SIG-M5 treated with dmso at 0.1 percent for 504 hours (cell line): Measurements from ENCODE around the gene AP2A2.

Experiments used
- DNase-seq: peaks from one replicate; lab custom pipeline; 2025; ENCODE audit not compliant: unreplicated experiment; lab: John Stamatoyannopoulos, UW

The AP2A2 gene

GRCh38 chr11:1038921-1039320 lies 113.3 kb downstream of the AP2A2 start:
- DNase-seq, result no peak

GRCh38 chr11:1039481-1040427 lies 114.1 kb downstream of the AP2A2 start:
- DNase-seq, result no peak

GRCh38 chr11:1040428-1041148 lies 114.9 kb downstream of the AP2A2 start:
- no peak for DNase-seq

DNA sequence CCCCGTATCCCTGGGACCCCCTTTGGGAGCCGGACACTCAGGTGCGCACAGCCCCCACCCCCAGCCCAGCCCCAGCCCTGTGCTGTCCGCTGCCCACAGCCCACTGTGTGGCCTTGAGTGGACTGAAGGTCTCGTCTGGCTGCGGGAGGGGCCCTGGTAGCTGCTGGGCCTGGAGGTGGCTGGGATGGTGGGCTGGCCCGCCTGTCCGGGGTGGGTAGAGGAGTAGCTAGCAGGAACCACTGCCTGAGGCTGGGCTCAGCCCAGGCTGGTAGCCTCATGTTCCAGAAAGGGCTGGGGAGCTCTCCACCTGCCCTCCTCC lies 115.4 kb downstream of the AP2A2 start:
- no peak for DNase-seq

DNA sequence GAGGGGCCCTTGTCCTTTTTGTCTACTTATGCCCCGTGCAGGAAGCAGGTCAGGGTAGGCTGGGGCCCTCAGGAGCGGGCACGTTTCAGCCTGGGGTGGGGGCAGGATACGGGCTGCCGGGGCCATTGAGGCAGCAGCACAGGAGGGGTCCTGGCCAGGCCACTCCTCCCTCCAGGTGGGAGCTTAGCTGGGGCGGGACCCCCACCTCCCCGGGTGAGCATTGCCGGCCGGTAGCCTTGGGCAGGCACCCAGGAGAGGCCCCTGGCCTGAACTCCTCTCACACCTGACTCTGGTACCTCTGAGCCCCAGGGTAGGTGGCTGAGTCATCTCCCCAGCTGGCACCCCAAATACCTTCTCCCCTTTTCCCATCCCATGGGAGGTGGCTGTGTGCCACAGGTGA lies 115.8 kb downstream of the AP2A2 start:
- DNase-seq, result no peak

- DNase-seq, result no peak
Observed at GRCh38 chr11:1041936-1042608, 116.4 kb downstream of the AP2A2 start.

- DNase-seq, result no peak
Observed at GRCh38 chr11:1042626-1043562, 117.2 kb downstream of the AP2A2 start.

GRCh38 chr11:1043563-1044096 lies 118.0 kb downstream of the AP2A2 start:
- DNase-seq, result no peak

- no peak for DNase-seq
Observed at GRCh38 chr11:1044160-1044559, 118.5 kb downstream of the AP2A2 start.

- DNase-seq, result no peak
Observed at GRCh38 chr11:1047595-1048156, 122.0 kb downstream of the AP2A2 start.

DNA sequence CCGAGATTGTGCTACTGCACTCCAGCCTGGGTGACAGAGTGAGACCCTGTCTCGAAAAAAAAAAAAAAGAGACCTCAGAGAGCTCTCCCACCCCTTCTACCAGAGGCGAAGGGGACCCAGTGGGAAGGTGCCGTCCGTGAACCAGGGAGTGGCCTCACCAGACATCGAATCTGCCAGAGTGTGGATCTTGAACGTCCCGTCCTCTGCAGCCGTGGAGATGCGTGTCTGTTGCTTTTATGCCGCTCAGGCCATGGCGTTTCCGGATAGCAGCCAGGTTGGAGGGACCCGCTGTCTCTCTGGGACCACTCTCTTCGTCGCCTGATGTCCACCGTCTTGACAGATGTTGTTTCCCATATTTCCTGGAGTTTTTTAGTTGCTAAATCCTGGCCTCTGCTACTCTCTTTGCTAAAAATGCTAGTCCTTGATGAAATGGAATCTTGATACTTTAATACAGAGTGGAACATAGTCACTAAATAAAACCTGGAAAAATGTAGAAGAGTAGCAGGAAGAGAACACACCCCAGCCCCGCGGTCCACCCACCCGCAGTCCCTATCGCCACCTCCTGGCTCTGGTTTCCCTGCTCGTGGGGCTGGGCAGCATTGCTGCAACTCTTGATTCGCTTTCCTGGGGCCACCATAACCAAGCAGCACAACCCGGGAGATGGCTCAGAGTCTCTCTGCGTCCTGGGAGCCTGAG lies 122.9 kb downstream of the AP2A2 start:
- no peak for DNase-seq

- no peak for DNase-seq
Observed at GRCh38 chr11:1049071-1049405, 123.4 kb downstream of the AP2A2 start.

GRCh38 chr11:1049431-1049891 lies 123.8 kb downstream of the AP2A2 start:
- DNase-seq, result no peak

DNA sequence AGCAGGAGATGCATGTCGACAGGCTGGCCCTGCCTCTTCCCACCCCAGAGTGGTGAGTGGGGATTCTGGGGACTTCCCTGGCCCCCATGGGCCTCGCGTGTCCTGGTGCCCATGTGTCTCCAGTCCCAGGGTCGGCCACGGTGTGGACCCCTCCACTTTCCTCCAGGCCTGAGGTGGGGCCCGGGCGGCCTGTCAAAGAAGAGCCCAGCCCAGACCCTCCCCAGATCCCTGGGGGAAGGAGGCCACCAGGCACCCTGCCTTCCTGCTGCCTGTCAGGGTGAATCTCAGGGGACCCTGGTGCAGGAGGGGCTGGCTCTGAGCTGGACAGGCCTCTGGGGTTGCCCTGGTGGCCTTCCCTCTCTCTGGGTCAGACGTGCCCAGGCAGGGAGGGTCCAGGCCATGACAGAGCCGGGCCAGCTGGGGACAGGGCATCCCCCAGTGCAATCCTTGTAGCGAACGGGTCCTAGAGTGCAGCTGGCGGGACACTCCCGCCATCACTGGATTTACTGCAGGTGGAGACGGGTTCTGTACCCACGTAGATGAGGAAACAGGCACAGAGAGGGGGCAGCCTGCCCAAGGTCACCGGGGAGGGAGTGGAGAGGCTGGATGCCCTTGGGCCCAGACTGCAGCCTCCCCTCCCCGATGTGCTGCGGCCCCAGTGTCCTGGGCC lies 124.4 kb downstream of the AP2A2 start:
- no peak for DNase-seq

DNA sequence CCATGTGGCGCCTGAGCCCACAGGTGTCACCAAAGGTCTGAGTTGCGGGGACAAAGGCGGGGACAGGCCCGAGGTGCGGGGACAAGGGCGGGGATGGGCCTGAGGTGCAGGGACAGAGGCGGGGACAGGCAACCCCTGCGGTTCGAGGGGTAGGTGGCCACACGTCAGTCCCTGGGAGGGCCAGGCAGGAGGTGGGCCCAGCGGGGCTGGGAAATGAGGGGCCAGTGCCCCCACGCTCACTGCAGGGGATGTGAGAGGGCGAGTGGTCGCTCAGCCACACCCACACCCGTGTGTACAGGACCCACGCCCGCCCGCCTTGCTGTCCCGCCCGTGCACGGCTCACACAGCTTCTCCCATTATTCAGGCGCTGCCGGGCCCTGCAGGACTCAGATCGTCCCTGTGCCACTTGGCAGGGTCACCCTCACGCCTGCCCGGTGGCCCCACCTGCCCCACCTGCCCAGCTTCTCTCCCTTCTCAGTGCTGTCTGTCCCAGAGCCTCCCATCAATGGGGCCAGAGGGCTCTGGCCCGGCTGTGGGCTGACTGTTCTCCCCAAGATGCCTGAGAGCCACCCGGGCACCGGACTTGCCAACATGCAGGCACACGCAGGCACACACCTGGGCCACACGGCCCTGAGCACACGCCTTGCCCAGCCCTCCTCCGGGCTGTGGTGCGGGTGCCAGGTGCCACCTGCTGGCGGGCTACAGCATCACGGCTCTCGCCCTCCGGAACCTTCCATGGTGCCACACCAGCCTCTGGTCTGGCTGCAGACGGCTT lies 125.1 kb downstream of the AP2A2 start:
- DNase-seq, result peak; percentile 38

- DNase-seq, result no peak
Observed at GRCh38 chr11:1051356-1052132, 125.9 kb downstream of the AP2A2 start.
